DMS79 (cell line): Measurements from ENCODE around the gene ATP6V1B1.

Experiments used
- DNase-seq: peaks from one replicate; lab custom pipeline; 2025; lab: John Stamatoyannopoulos, UW

Gene ATP6V1B1

GRCh38 chr2:70944111-70944690 lies 8.5 kb downstream of the ATP6V1B1 start:
- no peak for DNase-seq

DNA sequence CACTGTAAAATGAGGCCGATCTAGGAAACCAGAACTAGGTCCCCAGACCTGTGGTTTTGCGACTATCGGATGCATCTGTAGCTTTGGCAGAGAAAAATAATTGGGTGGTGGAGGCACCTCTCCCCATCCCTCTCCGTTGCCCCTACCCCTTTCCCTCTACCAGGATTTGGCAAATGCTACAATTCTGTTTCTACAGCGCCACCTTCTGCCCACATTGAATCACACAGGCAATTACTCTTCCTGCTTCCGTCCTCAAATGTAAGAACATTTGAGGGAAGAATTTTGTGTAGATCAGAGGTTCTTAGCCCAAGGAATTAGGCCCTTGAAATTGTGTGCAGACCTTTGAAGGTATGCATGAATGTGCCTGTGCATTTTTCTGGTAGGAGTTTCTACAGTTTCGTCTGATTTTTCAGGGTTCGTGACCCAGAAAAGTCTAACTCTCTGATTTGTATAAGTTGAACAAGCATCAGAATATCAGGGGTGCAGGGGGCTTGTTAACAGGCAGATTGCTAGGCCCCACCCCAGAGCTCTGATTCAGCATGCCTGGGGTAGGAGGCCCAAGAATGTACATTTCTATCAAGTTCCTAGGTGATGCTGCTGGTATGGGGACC lies 11.2 kb downstream of the ATP6V1B1 start:
- DNase-seq = peak; percentile 21

- DNase-seq = no peak
These were observed 12.0 kb downstream of the ATP6V1B1 start for GRCh38 chr2:70947556-70948184.

DNA sequence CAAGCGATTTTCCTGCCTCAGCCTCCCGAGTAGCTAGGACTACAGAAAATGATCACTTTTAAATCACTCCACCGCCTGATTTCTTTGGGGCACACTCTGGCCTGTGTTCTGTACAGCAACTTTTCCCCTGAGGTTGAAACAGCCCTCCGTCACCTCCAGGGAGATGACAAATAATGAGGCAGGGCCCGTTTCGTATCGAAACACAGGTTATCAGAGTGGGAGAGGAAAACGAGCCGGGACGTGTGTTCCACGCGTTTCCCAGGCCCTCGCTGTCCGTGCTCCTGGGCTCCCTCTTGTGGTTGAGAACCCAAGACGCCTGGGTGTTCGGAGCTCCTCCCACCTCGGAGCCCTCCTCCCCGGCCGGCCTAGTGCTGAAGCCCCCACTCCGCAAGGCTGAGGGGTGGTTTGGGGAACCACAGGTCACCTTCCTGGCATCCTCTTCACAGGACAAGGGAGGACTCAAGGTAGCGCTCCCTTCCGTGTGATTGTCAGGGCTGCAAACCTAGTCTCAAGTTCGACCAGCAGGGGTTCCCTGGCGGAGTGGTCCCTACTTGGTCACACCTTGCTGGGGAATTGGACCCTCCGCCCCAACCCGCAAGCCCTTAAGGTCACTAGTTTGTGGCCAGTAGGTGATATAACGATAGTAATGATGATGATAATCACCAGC lies 12.8 kb downstream of the ATP6V1B1 start:
- DNase-seq = peak; percentile 41

DNA sequence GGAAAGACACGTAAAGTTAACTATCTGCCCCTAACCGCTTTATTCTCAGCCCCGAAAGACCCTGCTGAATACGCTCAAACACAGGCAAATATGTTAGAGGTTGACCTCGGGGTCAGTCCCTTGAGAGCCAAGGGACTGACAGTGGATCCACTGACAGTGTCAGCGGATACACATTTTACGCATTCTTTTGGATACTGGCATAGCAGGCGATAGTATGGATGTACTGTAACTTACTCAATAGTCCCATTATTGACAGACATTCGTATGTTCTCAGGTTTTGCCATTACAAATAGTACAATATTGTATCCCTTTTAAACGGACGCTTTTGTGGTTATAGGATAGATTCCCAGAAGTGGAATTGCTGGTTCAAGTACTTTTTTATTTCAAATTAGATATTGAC lies 13.4 kb downstream of the ATP6V1B1 start:
- DNase-seq = no peak

DNA sequence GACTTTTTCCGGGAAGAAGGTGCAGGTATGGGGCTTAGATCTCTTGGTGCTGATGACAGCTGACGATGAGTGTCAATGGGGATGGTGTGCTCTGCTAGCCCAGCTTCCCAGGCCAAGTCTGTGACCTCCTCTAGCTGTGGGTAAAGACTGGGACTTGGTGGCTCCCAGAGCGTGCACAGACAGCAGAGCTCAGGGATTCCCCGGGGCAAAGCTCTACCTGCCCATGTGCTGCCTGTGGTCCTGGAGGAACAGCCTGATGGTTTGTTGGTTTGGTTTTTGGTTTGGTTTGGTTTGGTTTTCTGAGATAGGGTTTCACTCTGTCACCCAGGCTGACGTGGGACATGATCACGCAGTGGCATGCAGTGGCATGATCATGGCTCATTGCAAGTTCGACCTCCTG lies 19.2 kb downstream of the ATP6V1B1 start:
- no peak for DNase-seq

GRCh38 chr2:70956141-70956540 lies 20.4 kb downstream of the ATP6V1B1 start:
- no peak for DNase-seq

DNA sequence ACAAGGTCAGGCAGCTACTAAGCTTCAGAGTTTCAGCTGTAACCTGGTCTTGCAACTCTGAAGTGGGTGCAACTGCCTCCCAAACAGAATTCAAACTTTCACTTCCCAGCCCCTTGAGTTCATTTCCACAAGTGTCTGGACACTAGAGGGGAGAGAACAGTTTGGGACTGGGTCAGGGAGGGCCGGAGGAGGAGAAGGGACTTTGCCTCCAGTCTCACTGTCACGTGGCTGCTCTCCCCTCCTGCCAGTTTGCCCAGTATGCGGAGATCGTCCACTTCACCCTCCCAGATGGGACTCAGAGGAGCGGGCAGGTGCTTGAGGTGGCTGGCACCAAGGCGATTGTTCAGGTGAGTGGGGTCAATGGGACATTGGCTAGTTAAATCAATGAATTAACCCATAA lies 22.1 kb downstream of the ATP6V1B1 start:
- no peak for DNase-seq

GRCh38 chr2:70958759-70959158 lies 23.1 kb downstream of the ATP6V1B1 start:
- no peak for DNase-seq

GRCh38 chr2:70959271-70959761 lies 23.6 kb downstream of the ATP6V1B1 start:
- DNase-seq = no peak

DNA sequence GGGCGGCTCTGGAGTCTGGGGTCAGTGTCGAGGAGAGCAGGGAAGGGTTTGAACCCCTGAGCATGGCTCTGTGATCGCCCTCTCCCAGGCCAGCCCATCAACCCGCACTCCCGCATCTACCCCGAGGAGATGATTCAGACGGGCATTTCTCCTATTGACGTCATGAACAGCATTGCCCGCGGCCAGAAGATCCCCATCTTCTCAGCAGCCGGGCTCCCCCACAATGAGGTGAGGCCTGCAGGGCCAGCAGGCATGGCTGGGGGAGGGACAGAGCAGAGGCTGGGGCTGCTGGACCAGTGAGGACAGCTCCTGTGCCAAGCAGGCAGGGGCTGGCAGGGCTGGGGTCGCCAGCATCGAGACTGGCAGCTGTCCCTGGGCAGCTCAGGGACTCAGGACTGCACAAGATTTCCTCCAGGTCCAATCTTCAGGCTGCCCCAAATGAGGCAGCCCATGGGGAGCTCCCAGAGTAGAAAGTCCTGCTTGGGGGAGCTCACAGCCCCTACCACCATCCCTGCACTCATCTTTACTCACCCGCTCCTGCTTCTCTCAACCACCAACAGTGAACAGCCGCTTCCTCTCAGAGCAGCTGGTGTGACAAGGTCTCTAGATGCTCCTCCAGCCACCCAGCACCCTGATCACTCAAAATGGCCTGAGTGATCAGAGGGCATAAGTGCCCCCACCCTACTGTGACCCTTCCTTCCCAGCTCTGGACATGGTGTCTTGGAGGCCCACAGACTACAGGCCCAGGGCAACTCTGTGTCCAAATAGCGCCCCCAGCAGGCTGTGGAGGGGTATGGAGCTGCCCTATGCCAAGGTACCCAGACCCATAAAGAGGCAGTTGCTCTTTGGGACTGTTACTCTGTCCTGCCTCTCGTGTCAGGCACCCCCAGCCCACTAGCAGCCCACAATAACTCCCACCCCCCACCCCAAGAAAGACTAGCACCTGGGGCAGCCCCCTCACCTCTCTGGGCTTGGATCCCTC lies 24.4 kb downstream of the ATP6V1B1 start:
- DNase-seq = no peak

DNA sequence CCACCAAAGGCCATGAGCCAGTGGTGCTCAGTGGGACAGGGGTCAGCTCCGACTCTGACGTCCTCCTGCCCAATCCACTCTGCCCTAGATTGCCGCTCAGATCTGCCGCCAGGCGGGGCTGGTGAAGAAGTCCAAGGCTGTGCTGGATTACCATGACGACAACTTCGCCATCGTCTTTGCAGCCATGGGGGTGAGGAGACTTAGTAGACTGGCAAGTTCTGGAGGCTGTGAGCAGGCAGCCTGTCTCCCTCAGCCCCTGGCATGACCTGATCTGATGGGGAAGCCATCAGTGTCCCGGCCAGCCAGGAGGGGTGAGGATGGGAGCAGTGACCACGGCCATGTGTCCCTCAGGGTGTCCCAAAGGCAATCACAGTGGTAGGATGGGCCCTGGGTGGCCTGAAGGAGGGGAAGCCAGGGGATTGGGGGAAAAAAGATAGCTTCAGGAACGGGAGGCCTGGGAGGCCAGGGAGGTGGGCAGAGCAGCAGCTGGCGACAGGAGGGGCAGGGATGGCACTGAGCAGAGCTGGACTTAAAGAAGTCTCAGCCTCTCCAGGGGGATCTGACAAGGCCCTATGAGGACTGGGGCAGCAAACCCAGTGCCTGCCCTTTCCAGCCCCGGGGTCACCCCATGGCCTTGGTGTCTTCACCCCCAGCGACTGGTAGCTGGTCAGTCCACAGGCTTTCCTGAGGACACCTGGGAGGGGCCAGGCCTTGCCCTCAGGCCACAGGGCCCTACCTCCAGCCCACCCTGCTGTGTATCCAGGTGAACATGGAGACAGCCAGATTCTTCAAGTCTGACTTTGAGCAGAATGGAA lies 25.3 kb downstream of the ATP6V1B1 start:
- DNase-seq = no peak

DNA sequence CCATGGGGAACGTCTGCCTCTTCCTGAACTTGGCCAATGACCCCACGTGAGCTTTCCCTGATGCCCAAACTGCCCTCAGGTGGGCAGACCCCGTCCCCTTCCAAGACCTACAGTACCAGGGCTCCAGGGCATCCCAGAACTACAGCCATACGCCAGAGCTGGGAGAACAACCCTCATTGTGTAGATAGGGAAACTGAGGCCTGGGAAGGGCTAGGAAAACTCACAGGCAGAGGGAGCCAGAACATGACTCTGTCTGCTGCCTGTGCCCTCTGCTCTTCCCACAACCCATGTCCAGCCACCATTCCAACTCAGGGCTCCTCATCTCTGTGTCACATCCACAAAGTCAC lies 25.9 kb downstream of the ATP6V1B1 start:
- DNase-seq = no peak

DNA sequence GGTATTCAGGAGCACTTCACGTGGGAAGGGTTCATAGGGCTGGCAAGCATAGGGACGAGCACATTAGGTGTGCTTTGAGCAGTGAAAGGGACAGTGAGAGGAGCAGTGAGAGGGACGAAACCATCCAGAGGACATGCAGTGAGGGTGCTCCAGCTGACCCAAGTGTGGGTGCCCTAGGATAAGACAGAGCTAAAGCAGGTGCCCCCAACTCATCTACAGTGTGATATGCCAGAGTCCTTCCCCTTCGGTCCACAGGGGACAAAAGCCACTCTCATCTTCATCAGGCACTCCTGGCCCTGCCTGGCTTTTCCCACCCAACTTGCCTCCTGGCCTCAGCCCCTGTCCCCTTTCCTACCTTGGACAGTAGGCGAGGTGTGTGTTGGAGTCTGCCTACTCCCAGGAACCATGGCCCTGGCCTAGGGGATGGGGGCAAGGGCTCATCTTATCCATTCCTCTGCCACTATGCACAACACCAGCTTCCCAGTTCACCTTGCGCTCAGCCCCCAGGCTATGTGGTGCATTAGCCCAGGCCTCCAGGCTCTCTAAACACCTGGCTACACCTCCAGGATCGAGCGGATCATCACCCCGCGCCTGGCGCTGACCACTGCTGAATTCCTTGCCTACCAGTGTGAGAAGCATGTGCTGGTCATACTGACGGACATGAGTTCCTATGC lies 26.6 kb downstream of the ATP6V1B1 start:
- DNase-seq = no peak

- DNase-seq = no peak
These were observed 27.5 kb downstream of the ATP6V1B1 start for GRCh38 chr2:70962885-70963878.

DNA sequence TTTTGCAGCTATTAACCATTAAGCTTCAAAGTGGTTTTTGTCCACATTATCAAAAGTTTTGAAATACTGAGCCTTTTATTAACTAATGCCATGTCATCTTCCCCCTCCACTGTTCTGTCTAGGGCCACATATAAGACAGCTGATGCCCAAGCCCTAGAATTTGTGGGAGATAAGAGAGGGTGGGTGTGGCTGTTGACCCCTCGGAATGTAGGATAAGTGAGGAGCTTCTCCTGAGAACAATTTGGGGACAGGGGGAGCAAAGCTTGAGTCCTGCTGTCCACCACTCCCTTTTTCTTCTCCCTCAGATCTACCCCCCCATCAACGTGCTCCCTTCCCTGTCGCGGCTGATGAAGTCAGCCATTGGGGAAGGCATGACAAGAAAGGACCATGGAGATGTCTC lies 28.4 kb downstream of the ATP6V1B1 start:
- DNase-seq = no peak

DNA sequence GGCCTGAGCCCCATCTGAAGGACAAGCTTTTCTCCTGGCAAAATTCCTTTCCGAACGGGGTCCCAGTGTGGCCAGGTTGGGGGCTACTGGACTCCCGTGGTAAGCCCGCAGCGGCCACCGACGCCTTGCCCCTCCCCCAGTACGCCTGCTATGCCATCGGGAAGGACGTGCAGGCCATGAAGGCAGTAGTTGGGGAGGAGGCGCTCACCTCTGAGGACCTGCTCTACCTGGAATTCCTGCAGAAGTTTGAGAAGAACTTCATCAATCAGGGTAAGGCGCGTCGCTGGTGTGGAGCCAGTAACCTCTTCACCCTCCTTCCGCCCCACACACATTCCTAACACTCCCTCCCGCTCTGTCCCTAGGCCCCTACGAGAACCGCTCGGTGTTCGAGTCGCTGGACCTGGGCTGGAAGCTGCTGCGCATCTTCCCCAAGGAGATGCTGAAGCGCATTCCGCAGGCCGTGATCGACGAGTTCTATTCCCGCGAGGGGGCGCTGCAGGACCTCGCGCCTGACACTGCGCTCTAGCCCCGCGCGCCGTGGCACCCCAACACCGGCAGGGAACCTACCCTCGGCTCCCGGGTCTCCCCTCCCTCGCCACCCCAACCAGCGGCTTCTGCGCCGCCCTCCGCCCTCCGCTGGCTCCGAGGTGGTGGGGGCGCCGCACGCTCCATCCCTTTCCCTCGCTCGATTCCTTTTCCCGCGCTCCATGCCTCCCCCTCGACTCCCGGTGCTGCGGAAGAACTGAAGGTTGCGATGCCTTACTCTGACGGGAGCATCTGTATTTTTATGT lies 29.1 kb downstream of the ATP6V1B1 start:
- no peak for DNase-seq

DNA sequence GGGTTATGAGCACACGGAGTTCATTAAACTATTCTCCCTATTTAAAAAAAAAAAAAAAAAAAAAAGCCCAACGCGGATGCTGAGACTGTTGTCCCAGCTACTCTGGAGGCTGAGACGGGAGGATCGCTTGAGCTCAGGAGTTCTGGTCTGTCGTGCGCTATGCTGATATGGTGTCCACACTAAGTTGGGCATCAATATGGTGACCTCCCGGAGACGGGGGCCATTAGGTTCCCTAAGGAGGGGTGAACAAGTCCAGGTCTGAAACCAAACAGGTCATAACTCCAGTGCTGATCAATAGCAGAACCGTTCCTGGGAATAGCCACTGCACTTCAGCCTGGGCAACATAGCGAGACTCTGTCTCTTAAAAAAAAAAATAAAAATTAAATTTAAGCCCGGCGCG lies 29.8 kb downstream of the ATP6V1B1 start:
- no peak for DNase-seq
